Right atrium auricular region (tissue), 2 donors: ENCODE measurements around the gene DENND4C. TPM values are rescaled to one million over a fixed set of nuclear protein-coding genes. Genes with fewer than 3 reads are reported as not detected.
"Not testable (repeated sequence)": the region's sequence is repeated elsewhere in the genome, so short reads cannot be mapped to it uniquely, and the experiment has no call there.

Experiments
- DNase-seq: peaks from one replicate; pipeline ENCODE4 v3.0.0-alpha.2; 2019; ENCODE audit warnings: low spot score
- H3K27ac ChIP-seq, 2 donors: fragments of 200-600 bp; sonication (generic); 1 replicate in 1 of 2; 2 replicates in 1 of 2; pipeline ENCODE4 v1.5.1; 2016 to 2019
- H3K27me3 ChIP-seq, 2 donors: fragments of 200-600 bp; sonication (generic); one replicate each; pipeline versions ENCODE4 v1.5.1 to v1.6.0; 2017 to 2019
- H3K36me3 ChIP-seq: fragments of 200-600 bp; sonication (generic); one replicate; pipeline ENCODE4 v1.5.1; 2016
- H3K4me1 ChIP-seq, 2 donors: fragments of 200-600 bp; sonication (generic); one replicate each; pipeline versions ENCODE4 v1.5.1 to v1.6.0; 2017 to 2019
- H3K4me3 ChIP-seq, 2 donors: fragments of 200-600 bp; sonication (generic); 1 replicate in 1 of 2; 2 replicates in 1 of 2; pipeline ENCODE4 v1.5.1; 2017 to 2019; ENCODE audit warnings: mild to moderate bottlenecking in 1 of 2, moderate library complexity in 1 of 2
- H3K9me3 ChIP-seq, 2 donors: fragments of 200-600 bp; sonication (generic); one replicate each; pipeline ENCODE4 v1.5.1; 2019
- total RNA-seq, 2 donors: library from RNA; depleted of rRNA; stranded (reverse); fragments of >200 nt; gene quantifications; one replicate each; pipeline ENCODE4 v1.1.0, GENCODE V29; 2016
- TF ChIP-seq, protein P1 (sequence below), 2 donors: fragments of 200-600 bp; sonication (generic); IDR thresholded peaks; one replicate each; pipeline ENCODE4 v1.5.1; 2019; ENCODE audit warnings: antibody characterized with exemption in 2 of 2

Gene DENND4C
- total RNA-seq, 2 donors from 2014 or later = 53.7 to 55.4 TPM

DNA sequence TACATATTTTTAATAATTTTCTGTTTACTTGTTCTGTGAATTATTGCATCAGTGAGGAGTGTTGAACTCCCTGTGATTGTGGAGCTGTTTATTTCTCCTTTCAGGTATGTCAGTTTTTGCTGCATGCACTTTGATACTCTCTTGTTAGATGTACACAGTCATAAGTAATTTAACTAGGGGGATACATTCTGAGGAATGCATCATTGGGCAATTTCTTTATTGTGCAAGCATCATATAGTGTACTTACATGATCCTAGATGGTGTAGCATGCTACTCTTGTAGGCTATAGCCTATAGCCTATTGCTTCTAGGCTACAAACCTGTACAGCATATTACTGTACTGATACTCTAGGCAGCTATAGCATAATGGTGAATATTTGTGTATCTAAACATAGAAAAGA, 9.5 kb downstream of the DENND4C start:
- Histone ChIP-seq H3K27me3 (no peaks in the 10 kb centered on the region), H3K4me3 (no peak overlapping the region), H3K27ac (no peak overlapping the region), H3K36me3 (peaks cover 8% of the 10 kb centered on the region), H3K4me1 (peaks cover 0 to 25% of the 10 kb centered on the region in 2 donors), H3K9me3 (no peaks in the 10 kb centered on the region)
- DNase-seq = no peak
- TF ChIP-seq, protein P1, sequence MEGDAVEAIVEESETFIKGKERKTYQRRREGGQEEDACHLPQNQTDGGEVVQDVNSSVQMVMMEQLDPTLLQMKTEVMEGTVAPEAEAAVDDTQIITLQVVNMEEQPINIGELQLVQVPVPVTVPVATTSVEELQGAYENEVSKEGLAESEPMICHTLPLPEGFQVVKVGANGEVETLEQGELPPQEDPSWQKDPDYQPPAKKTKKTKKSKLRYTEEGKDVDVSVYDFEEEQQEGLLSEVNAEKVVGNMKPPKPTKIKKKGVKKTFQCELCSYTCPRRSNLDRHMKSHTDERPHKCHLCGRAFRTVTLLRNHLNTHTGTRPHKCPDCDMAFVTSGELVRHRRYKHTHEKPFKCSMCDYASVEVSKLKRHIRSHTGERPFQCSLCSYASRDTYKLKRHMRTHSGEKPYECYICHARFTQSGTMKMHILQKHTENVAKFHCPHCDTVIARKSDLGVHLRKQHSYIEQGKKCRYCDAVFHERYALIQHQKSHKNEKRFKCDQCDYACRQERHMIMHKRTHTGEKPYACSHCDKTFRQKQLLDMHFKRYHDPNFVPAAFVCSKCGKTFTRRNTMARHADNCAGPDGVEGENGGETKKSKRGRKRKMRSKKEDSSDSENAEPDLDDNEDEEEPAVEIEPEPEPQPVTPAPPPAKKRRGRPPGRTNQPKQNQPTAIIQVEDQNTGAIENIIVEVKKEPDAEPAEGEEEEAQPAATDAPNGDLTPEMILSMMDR (IDR thresholded peaks at IDR 0.05) = no peak

DNA sequence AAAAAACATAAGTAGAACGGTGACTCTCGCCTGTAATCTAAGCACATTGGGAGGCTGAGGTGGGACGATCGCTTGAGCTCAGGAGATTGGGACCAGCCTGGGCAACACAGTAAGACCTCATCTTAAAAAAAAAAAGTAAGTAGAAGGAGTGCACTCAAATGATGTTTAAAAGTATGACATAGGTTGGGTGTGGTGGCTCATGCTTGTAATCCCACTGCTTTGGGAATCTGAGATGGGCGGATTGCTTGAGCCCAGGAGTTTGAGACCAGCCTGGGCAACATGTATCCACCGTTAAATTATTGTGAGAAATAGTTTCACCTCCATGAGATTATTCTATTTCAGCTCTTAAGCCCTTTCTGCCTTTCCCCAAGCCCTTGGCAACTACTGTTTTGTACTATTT, 11.2 kb downstream of the DENND4C start:
- TF ChIP-seq, protein P1 (IDR thresholded peaks at IDR 0.05) = no peak
- peaks cover 8% of the 10 kb centered on the region for H3K36me3 ChIP-seq
- peaks cover 0 to 20% of the 10 kb centered on the region in 2 donors for H3K4me1 ChIP-seq
- no peak overlapping the region for H3K27ac ChIP-seq
- no peak overlapping the region for H3K4me3 ChIP-seq
- H3K9me3 ChIP-seq = no peaks in the 10 kb centered on the region
- no peaks in the 10 kb centered on the region for H3K27me3 ChIP-seq
- DNase-seq = no peak

DNA sequence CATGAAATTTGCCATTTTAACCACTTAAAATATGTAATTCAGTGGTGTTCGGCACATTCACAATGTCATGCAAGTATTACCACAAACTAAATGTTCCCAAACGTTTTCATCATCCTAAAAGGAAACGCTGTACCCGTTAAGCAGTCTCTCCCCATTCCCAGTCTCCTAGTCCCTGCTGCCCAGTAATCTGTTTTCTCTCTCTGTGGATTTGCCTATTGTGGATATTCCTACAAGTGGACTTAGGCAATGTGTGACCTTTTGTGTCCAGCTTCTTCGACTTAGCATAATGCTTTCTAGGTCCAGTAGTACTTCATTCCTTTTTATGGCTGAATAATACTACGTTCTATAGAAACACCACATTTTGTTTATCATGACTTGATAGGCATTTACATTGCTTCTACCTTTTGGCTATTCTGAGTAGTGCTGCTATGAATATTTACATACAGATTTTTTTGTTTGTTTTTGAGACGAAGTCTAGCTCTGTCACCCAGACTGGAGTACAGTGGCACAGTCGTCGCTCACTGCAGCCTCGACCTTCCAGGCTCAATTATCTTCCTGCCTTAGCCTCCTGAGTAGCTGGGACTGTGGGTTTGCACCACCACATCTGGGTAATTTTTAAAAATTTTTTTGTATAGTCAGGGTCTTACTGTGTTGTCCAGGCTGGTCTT, 13.0 kb downstream of the DENND4C start:
- Histone ChIP-seq H3K4me3 (no peak overlapping the region), H3K27ac (no peak overlapping the region), H3K4me1 (peaks cover 0 to 15% of the 10 kb centered on the region in 2 donors), H3K36me3 (peaks cover 15% of the 10 kb centered on the region), H3K27me3 (no peaks in the 10 kb centered on the region), H3K9me3 (no peaks in the 10 kb centered on the region)
- TF ChIP-seq, protein P1 (IDR thresholded peaks at IDR 0.05) = no peak
- no peak for DNase-seq

DNA sequence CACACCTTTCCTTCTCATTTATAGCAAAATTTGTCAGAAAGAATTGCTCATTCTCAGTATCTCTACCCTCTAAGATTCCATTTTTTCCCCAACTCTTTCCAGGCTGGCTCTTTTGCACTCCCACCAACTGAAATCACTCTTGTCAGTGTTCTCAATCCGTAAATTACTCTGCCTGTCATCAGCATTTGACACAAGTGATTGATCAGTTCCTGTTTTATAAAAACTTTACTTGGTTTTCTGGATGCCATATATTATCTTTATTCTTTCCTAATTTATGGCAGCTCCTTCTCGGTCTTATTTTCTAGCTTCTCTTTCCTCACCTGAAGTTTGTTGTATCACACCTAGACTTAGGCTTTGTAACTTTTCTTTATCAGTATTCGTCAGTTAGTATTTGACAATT, 16.4 kb downstream of the DENND4C start:
- TF ChIP-seq, protein P1 (IDR thresholded peaks at IDR 0.05) = no peak
- Histone ChIP-seq H3K4me3 (no peak overlapping the region), H3K36me3 (peaks cover 6% of the 10 kb centered on the region), H3K27ac (no peak overlapping the region), H3K9me3 (no peaks in the 10 kb centered on the region), H3K4me1 (peaks cover 0 to 21% of the 10 kb centered on the region in 2 donors), H3K27me3 (no peaks in the 10 kb centered on the region)
- DNase-seq = no peak

DNA sequence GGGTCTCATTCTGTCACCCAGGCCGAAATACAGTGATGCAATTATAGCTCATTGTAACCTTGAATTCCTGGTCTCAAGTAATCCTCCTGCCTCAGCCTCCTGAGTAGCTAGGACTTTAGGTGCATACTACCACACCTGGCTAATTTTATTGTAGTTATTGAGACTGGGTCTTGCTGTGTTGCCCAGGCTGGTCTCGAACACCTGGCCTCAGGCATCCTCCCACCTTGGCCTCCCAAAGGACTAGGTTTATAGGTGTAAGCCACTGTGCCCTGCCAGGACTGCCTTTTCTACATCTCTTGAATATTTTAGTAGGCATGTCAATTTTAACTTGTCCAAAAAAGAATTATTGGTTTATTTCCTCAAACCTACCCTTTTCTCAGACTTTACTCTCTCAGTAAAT, 16.9 kb downstream of the DENND4C start:
- Histone ChIP-seq H3K27me3 (no peaks in the 10 kb centered on the region), H3K27ac (no peak overlapping the region), H3K4me1 (peaks cover 0 to 20% of the 10 kb centered on the region in 2 donors), H3K9me3 (no peaks in the 10 kb centered on the region), H3K4me3 (no peak overlapping the region), H3K36me3 (peaks cover 6% of the 10 kb centered on the region)
- no peak for DNase-seq
- TF ChIP-seq, protein P1 (IDR thresholded peaks at IDR 0.05) = no peak

DNA sequence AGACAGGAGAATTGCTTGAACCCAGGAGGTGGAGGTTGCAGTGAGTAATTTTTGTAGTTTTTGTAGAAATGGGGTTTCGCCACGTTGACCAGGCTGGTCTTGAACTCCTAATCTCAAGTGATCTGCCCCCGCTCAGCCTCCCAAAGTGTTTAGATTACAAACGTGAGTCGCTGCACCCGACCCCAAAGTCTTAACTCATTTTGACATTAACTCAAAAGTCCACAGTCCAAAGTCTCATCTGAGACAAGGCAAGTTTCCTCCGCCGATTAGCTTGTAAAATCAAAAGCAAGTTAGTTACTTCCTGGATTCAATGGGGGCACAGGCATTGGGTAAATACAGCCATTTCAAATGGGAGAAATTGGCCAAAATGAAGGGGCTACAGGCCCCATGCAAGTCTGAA, 19.9 kb downstream of the DENND4C start:
- H3K4me1 ChIP-seq = peaks cover 0 to 38% of the 10 kb centered on the region in 2 donors
- not testable (repeated sequence) for H3K27me3 ChIP-seq, DNase-seq

DNA sequence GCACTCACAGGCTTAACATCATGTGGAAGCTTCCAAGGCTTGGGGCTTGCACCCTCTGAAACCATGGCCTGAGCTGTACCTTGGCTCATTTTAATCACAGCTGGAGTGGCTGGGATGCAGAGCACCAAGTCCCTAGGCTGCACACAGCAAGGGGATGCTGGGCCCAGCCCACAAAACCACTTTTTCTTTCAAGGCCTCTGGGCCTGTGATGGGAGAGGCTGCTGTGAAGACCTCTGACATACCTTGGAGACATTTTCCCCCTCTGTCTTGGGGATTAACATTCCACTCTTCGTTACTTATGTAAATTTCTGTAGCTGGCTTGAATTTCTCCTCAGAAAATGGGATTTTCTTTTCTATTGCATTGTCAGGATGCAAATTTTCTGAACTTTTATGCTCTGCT, 20.7 kb downstream of the DENND4C start:
- H3K27me3 ChIP-seq, H3K36me3 ChIP-seq: not testable (repeated sequence)
- peaks cover 0 to 38% of the 10 kb centered on the region in 2 donors for H3K4me1 ChIP-seq

More for the DNA sequence above, 19.9 kb downstream of the DENND4C start:
- not testable (repeated sequence) for H3K36me3 ChIP-seq, H3K9me3 ChIP-seq, H3K4me3 ChIP-seq, H3K27ac ChIP-seq

DNA sequence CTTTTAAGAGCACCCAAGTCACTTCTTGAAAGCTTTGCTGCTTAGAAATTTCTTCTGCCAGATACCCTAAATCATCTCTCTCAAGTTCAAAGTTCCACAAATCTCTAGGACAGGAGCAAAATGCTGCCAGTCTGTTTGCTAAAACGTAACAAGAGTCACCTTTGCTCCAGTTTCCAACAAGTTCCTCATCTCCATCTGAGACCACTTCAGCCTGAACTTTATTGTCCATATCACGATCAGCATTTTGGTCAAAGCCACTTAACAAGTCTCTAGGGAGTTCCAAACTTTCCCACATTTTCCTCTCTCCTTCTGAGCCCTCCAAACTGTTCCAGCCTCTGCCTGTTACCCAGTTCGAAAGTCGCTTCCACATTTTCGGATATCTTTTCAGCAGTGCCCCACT, 21.1 kb downstream of the DENND4C start:
- H3K4me3 ChIP-seq, DNase-seq, H3K27ac ChIP-seq, H3K36me3 ChIP-seq, H3K9me3 ChIP-seq, H3K27me3 ChIP-seq: not testable (repeated sequence)
- peaks cover 0 to 38% of the 10 kb centered on the region in 2 donors for H3K4me1 ChIP-seq

More for the DNA sequence above, 20.7 kb downstream of the DENND4C start:
- not testable (repeated sequence) for H3K27ac ChIP-seq, H3K4me3 ChIP-seq, DNase-seq, H3K9me3 ChIP-seq
